GM12801 (cell line): ENCODE data around the gene TPRG1.

Experiments
- CTCF ChIP-seq: IDR thresholded peaks from one replicate; pipeline ENCODE4 v1.5.1; 2011; ENCODE audit warnings: control low read depth; ENCODE audit not compliant: insufficient read length; ENCODE audit errors: extremely low read depth

TPRG1 gene

GRCh38 chr3:189204937-189205336 lies 33.2 kb downstream of the TPRG1 start:
- no peak for TF ChIP-seq CTCF

- no peak for TF ChIP-seq CTCF
Measured at GRCh38 chr3:189210251-189210770, 38.5 kb downstream of the TPRG1 start.

- TF ChIP-seq CTCF = no peak
Measured at GRCh38 chr3:189212681-189213080, 40.9 kb downstream of the TPRG1 start.

- TF ChIP-seq CTCF = no peak
Measured at GRCh38 chr3:189214651-189215050, 42.9 kb downstream of the TPRG1 start.

- TF ChIP-seq CTCF = no peak
Measured at GRCh38 chr3:189222927-189223636, 51.3 kb downstream of the TPRG1 start.

- no peak for TF ChIP-seq CTCF
Measured at GRCh38 chr3:189225431-189225830, 53.7 kb downstream of the TPRG1 start.

- TF ChIP-seq CTCF = no peak
Measured at GRCh38 chr3:189227249-189227648, 55.5 kb downstream of the TPRG1 start.
